Measurements from ENCODE around the gene IL15.
"Not testable (repeated sequence)": the region's sequence is repeated elsewhere in the genome, so short reads cannot be mapped to it uniquely, and the experiment has no call there.

GRCh38 chr4:141751806-141752205 is 115.4 kb downstream of the IL15 start:
- TF ChIP-seq MAFK (IDR thresholded peaks at IDR 0.05; ENCODE audit: low read depth, low read length); CTCF (conservative IDR thresholded peaks at IDR 0.05; ENCODE audit: low read depth, low read length): not testable (repeated sequence)

Measured in IMR-90 (cell line).